Caki2 (cell line): Measurements from ENCODE around the gene CNOT10. TPM values are rescaled to one million over a fixed set of nuclear protein-coding genes. Genes with fewer than 3 reads are reported as not detected.
"Not testable (repeated sequence)": the region's sequence is repeated elsewhere in the genome, so short reads cannot be mapped to it uniquely, and the experiment has no call there.

Experiments
- DNase-seq: peaks from one replicate; pipeline ENCODE4 v3.0.0-alpha.2; 2015; ENCODE audit warnings: low read depth
- in situ Hi-C: cut with HindIII; loops from 2 replicates; pipeline ENCODE4 v1.10.0; 2016; ENCODE audit warnings: low sequenced_read_pairs, low pct_unique_long_range_greater_than_20kb, mixed read lengths
- total RNA-seq: library from RNA; depleted of rRNA; stranded (reverse); fragments of >200 nt; shearing (Covaris generic); gene quantifications from 2 replicates; pipeline ENCODE4 v1.2.3, GENCODE V29; 2014; ENCODE audit warnings: low replicate concordance; rRNA removed

CNOT10 gene, protein sequence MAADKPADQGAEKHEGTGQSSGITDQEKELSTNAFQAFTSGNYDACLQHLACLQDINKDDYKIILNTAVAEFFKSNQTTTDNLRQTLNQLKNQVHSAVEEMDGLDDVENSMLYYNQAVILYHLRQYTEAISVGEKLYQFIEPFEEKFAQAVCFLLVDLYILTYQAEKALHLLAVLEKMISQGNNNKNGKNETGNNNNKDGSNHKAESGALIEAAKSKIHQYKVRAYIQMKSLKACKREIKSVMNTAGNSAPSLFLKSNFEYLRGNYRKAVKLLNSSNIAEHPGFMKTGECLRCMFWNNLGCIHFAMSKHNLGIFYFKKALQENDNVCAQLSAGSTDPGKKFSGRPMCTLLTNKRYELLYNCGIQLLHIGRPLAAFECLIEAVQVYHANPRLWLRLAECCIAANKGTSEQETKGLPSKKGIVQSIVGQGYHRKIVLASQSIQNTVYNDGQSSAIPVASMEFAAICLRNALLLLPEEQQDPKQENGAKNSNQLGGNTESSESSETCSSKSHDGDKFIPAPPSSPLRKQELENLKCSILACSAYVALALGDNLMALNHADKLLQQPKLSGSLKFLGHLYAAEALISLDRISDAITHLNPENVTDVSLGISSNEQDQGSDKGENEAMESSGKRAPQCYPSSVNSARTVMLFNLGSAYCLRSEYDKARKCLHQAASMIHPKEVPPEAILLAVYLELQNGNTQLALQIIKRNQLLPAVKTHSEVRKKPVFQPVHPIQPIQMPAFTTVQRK
- total RNA-seq = 8.7 and 16.2 TPM in 2 replicates

DNA sequence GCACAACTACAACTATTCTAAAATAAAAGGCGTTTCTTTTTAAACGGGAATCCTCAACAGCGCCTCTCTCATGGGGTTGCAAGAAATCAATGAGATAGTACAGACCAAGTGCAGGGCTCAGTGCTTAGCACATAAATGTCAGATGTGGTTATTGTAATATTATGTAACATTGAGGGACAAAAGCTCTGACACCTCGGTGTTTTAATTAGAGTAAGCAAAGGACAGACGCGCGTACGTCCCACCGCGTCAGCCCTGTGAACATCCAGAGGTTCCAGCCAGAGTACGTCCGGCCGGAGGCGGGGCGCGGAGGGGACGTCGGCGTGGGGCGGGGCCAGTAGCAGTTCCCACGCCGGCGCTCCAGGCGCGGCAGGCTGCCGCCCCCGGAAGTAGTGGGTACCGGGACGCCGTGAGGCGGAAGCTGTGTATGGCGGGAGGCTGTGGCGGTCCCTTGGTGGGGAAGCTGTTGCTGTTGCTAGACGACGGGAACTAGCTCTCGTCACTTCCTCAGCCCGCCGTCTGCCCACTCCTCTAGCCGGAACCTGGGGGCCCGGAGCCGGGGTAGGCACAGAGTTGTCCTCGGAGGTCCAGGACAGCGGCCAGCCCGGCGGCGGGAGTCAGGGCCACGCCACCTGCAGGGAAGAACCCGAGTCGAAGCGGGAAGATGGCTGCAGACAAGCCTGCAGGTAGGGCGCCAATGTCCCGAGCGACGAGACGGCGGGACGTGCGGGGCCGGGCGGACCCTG, at the start of gene CNOT10:
TSS of gene CNOT10 (plus strand) at position 389 of the 743 bp plus-strand sequence. CDS start at position 662, 273 bp downstream.
- DNase-seq = peak; percentile 88
- in situ Hi-C loops = no loop called here

DNA sequence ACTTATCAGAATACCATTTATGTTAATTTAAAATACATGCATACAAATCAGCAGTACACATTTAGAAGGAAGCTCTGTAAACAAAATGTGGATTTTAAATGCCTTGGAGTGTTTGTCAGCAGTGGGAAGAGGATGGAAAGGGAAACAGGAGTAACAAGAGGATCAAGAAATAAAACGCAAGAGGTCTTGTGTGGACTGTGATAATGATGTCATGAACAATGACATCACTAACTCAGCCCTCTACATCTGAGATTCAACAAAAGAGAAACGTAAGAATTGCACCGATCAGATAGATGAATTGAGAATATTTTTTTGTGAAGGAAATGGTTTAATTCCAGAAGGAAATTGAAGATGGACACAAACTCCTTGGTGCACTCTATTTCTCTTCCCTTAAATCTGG, 44.0 kb upstream of the CNOT10 start:
- in situ Hi-C loops = no loop called here
- no peak for DNase-seq

DNA sequence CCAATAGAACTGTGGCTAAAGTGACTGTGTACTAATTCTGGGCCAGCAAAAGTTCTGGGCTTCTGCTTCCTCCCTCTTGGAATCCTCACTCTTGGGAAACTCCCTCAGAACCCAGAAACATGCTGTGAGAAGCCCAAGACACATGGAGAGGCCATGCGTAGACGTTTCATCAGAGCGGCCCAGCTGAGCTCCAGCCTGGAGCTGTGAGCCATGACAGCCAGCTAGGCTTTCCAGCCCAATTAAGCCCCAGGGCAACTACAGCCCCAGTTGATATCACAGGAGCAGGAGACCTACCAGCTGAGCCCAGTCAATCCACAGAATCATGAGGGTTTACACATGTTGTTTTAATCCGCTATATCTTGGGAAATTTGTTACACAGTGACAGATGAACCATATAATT, 43.6 kb upstream of the CNOT10 start:
- in situ Hi-C loops = no loop called here
- DNase-seq = no peak

DNA sequence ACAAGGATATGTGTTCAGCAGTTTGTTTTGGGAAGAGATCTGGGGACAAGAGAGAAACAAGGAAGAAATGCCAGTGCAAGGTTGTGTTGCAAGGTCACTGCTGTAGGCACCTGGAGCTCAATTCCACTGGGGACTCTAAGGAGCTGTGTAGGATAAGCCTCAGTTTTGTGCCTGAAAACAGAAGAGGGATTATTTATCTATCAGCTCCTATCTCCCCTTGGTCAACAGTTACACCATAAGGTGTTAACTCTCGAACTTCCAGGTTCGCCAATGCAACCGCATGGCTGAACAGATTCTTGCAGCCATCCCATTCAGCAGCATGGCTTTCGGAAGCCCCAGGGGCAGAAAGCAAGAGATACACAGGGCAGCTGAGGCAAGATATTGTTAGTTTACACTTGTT, 41.6 kb upstream of the CNOT10 start:
- in situ Hi-C loops = no loop called here
- no peak for DNase-seq

DNA sequence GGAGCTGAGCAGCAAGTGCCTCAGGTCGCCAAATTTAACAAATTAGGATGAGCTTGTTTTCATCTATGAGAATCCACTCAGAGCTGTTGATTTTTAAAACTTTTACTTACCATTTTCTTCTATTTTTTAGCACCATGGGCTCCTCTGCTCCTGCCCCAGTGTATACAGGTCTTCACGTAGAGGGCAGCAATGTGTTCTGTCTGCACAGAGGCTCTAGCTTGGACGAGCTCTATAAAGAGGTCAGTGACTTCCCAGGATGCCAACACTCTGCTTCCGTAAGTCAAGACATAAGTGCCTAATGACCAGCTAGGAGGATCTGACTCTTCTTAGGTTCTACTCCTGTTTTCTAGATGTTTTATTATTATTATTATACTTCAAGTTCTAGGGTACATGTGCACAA, 41.2 kb upstream of the CNOT10 start:
- in situ Hi-C loops = no loop called here
- no peak for DNase-seq

DNA sequence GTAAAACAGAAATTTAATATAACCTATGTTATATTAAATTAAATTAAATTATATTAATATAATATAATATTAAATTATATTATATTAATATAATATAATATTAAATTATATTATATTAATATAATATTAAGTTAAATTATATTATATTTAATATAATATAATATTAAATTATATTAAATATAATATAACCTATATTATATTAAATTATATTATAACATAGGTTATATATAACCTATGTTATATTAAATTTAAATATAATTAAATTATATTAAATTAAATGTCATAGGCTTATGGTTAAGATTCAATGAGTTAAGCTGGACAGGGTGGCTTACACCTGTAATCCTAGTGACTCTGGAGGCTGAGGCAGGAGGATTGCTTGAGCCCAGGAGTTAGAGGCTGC, 40.6 kb upstream of the CNOT10 start:
- no peak for DNase-seq
- in situ Hi-C loops = no loop called here

DNA sequence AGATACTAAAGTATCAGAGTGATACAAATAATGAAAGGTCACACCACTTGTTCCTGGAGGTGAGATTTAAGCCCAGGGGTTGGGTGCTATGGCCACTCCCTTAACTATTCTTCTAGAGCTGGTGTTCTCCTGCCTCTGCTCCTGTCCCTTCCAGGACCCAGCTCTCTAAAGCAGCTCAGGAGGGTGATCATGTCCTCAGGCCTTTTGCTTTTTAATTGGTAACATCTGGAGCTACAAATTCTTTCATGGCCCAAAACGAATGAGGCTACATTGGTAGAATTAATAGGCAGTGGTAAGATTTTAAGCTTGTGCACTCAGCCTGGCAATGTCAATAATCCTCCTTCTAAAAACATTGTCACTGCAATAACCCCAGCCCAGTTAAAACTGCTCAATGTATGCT, 38.2 kb upstream of the CNOT10 start:
- DNase-seq = no peak
- in situ Hi-C loops = no loop called here

DNA sequence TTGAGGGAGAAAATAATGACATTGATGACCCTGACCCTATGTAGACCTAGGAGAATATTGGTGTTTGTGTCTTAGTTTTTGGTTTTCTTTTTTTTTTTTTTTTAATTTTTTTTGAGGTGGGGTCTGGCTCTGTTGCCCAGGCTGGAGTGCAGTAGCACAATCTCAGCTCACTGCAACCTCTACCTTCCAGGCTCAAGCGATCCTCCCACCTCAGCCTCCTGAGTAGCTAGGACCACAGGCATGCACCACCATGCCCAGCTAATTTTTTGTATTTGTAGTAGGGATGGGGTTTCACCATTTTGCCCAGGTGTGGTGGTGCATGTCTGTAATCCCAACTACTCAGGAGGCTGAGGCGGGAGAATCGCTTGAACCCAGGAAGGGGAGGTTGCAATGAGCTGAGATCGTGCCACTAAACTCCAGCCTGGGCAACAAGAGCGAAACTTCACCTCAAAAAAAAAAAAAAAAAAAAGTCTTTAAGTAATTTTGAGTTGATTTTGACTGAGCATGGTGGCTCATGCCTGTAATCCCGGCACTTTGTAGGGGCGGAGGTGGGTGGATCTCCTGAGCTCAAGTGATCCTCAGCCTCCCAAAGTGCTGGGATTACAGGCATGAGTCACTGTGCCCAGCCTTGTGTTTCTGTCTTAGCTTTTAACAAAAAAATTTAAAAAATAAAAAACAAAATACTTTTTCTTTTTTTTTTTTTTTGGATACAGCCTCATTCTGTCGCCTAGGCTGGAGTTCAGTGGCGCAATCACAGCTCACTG, 32.5 kb upstream of the CNOT10 start:
- in situ Hi-C loops, DNase-seq: not testable (repeated sequence)

DNA sequence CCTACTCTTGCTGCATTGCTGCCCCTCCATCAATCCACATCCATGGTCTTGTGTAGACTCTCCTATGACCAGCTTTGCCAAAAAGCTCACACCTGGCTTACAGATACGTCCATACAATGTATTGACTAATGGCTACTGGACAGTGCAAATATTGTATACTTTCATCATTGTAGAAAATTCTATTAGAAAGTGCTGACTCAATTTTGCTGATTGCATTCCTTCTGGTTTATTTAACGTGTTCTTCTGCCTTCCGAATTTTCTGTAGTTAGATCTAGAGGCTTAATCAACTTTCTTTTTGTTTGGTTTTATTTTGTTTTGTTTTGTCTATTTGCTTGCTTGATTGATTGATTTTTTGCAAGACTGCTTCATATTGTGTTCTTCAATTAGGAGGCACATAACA, 29.8 kb upstream of the CNOT10 start:
- in situ Hi-C loops = no loop called here
- DNase-seq = no peak

DNA sequence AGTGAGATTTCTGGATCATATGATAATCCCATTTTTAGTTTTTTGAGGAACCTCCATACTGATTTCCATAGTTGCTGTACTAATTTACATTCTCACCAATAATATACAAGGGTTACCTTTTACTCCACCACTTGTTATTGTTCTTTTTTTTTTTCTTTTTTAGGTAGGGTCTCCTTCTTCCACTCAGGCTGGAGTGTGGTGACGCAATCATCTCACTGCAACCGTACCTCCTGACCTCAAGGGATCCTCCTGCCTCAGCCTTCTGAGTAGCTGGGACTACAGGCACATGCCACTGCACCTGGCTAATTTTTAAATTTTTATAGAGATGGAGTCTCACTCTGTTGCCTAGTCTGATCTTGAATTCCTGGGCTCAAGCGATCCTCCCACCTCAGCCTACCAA, 24.4 kb upstream of the CNOT10 start:
- no peak for DNase-seq
- in situ Hi-C loops = no loop called here

DNA sequence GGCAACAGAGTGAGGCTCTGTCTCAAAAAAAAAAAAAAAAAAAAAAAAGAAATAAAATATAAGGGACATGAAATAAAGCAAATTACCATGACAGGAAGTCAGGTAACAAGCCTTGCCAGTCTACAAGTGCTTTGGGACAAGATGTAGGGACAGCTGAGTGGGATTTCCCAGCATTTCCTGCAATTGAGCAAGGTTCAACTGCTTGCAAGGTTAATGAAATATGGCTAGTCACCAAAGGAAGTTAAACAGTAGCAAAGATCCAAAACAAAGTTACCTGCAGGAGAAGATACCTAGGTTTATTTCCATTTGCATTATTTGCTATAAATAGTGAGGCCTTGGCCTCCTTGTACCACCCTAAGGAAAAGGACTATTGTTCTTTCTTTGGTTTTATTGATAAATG, 22.3 kb upstream of the CNOT10 start:
- in situ Hi-C loops = no loop called here
- no peak for DNase-seq

DNA sequence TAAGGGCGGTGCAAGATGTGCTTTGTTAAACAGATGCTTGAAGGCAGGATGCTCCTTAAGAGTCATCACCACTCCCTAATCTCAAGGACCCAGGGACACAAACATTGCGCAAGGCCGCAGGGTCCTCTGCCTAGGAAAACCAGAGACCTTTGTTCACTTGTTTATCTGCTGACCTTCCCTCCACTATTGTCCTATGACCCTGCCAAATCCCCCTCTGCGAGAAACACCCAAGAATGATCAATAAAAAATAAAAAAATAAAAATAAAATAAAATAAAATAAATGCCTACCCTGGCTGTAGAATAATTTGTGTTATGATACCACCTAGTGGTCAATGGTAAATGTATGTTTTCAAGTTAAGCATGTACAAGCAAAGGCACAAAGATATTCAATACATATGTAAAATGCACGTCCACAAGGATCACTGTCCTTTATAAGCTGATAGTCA, 20.3 kb upstream of the CNOT10 start:
- in situ Hi-C loops = not testable (repeated sequence)
- DNase-seq = peak; percentile 14

DNA sequence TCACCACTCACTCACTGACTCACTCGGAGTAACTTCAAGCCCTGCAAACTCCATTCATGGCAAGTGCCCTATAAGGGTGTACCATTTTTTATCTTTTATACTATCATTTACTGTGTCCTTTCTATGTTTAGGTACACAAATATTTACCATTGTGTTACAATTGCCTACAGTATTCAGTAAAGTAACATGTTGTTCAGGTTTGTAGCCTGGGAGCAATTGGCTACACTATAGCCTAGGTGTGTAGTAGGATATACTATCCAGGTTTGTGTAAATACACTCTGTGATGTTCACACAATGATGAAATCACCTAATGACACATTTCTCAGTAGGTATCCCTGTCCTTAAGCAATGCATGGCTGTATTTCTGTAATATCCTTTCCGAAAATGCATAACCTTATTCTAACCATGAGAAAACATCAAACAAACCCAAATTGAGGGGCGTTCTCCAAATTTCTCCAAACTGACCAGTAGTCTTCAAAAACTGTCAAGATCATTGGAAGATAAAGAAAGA, 17.9 kb upstream of the CNOT10 start:
- no peak for DNase-seq
- in situ Hi-C loops = no loop called here

DNA sequence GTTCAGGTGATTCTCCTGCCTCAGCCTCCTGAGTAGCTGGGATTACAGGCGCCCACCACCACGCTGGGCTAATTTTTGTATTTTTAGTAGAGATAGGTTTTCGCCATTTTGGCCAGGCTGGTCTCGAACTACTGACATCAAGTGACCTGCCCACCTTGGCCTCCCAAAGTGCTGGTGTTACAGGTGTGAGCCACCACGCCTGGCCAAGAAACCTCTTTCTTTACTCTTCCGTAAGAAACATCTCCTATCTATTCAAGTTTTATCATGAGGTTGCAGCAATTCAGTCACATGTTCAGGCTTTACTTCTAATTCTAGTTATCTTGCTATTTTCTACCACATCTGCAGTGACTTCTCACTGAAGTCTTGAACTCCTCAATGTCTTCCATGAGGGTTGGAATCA, 15.8 kb upstream of the CNOT10 start:
- DNase-seq, in situ Hi-C loops: not testable (repeated sequence)

DNA sequence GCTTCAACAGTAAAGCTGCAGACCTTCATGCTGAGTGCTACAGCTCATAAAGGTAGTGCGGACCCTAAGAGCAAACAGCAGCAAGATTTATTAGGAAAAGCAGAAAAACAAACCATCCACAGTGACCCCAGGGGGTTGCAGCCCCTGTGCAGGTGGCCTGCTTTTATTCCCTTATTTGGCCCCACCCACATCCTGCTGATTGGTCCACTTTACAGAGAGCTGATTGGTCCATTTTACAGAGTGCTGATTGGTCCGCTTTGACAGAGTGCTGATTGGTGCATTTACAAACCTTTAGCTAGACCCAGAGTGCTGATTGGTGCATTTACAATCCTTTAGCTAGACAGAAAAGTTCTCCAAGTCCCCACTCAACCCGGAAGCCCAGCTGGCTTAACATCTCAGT, 11.3 kb upstream of the CNOT10 start:
- DNase-seq, in situ Hi-C loops: not testable (repeated sequence)

DNA sequence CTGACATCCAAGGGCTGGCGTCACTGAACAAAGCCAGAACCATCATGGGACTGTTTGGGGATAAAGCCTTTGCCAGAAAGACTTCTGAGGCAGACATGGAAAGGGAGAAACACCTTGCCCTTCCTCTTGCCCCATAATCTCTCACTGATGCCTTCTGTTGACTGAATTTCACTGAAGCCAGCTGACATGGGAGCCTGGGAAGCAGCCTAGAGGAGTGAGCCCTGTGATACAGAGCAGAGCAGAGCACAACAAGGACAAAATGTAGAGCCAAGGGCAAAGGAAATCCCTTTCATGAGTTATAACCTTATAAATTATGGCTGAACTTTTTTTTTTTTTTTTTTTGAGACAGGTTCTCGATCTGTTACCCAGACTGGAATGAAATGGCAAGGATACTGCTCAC, 9.8 kb upstream of the CNOT10 start:
- no peak for DNase-seq
- in situ Hi-C loops = no loop called here

DNA sequence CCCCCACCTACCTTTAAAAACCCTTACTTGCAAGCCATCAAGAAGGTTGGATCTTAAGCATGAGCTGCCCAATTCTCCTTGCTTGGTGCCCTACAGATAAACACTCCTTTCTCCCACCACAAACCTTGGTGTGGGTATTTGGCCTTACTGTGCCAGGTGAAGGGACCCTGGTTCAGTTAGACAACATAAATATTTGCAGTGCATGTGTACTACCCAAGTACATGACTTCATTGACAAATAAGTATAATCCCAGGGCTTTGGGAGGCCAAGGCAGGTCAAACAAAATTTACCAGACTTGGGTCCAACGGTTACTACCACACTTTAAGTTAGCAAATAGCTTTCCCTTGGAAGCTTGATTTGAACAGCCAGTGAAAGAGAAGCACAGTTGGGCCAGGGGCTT, 9.3 kb upstream of the CNOT10 start:
- in situ Hi-C loops = no loop called here
- DNase-seq = no peak

DNA sequence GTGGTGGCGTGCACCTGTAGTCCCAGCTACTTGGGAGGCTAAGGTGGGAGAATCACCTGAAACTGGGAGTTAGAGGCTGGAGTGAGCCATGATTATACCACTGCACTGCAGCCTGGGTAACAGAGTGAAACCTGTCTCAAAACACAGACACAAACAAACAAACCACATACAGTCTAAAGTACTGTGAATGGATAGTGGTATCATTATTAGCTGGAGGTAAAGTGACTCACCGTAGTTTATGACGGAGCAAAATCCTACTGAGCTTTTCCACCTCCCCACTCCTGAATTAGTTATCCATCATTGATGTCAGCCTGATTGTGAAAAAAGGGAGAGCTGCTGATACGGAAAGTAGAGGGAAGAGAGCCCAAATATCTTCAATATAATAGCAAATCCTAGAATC, 3.2 kb upstream of the CNOT10 start:
- in situ Hi-C loops = no loop called here
- DNase-seq = no peak
